GM21576 (cell line): Measurements from ENCODE around the gene NKX2-2.

ENCODE experiments used
- ATAC-seq: cut with Tn5 transposase; IDR thresholded peaks from one replicate; pipeline ENCODE4 v1.9.1; 2021; ENCODE audit warnings: mild to moderate bottlenecking, moderate library complexity; ENCODE audit not compliant: unreplicated experiment

NKX2-2 gene

GRCh38 chr20:21513881-21514540 lies at the start of gene NKX2-2:
Gene NKX2-2 (minus strand): TSS chr20:21514064. CDS start chr20:21513669, 395 bp downstream.
- ATAC-seq: no peak

- no peak for ATAC-seq
These were observed 48.8 kb upstream of the NKX2-2 start for GRCh38 chr20:21562656-21563055.

- ATAC-seq: no peak
These were observed 45.4 kb upstream of the NKX2-2 start for GRCh38 chr20:21559305-21559704.

GRCh38 chr20:21557241-21558020 lies 43.6 kb upstream of the NKX2-2 start:
- no peak for ATAC-seq

- no peak for ATAC-seq
These were observed 42.5 kb upstream of the NKX2-2 start for GRCh38 chr20:21556398-21556797.

- ATAC-seq: no peak
These were observed 41.7 kb upstream of the NKX2-2 start for GRCh38 chr20:21555470-21556120.

- ATAC-seq: no peak
These were observed 41.1 kb upstream of the NKX2-2 start for GRCh38 chr20:21554985-21555384.

GRCh38 chr20:21554376-21554890 lies 40.6 kb upstream of the NKX2-2 start:
- ATAC-seq: no peak

GRCh38 chr20:21550587-21550986 lies 36.7 kb upstream of the NKX2-2 start:
- ATAC-seq: no peak

GRCh38 chr20:21548390-21549035 lies 34.6 kb upstream of the NKX2-2 start:
- ATAC-seq: peak; percentile 93

- ATAC-seq: no peak
These were observed 32.5 kb upstream of the NKX2-2 start for GRCh38 chr20:21546355-21546754.

GRCh38 chr20:21539512-21539911 lies 25.6 kb upstream of the NKX2-2 start:
- ATAC-seq: no peak

- no peak for ATAC-seq
These were observed 21.0 kb upstream of the NKX2-2 start for GRCh38 chr20:21534886-21535285.

- no peak for ATAC-seq
These were observed 20.6 kb upstream of the NKX2-2 start for GRCh38 chr20:21534453-21534852.

- no peak for ATAC-seq
These were observed 16.0 kb upstream of the NKX2-2 start for GRCh38 chr20:21529863-21530262.

- no peak for ATAC-seq
These were observed 15.0 kb upstream of the NKX2-2 start for GRCh38 chr20:21528870-21529269.

- ATAC-seq: no peak
These were observed 14.0 kb upstream of the NKX2-2 start for GRCh38 chr20:21527908-21528307.

GRCh38 chr20:21526776-21527175 lies 12.9 kb upstream of the NKX2-2 start:
- no peak for ATAC-seq

- ATAC-seq: no peak
These were observed 10.0 kb upstream of the NKX2-2 start for GRCh38 chr20:21523895-21524294.

- no peak for ATAC-seq
These were observed 9.5 kb upstream of the NKX2-2 start for GRCh38 chr20:21523281-21523868.
